ENCODE data around the gene NAV2.

NAV2 gene

DNA sequence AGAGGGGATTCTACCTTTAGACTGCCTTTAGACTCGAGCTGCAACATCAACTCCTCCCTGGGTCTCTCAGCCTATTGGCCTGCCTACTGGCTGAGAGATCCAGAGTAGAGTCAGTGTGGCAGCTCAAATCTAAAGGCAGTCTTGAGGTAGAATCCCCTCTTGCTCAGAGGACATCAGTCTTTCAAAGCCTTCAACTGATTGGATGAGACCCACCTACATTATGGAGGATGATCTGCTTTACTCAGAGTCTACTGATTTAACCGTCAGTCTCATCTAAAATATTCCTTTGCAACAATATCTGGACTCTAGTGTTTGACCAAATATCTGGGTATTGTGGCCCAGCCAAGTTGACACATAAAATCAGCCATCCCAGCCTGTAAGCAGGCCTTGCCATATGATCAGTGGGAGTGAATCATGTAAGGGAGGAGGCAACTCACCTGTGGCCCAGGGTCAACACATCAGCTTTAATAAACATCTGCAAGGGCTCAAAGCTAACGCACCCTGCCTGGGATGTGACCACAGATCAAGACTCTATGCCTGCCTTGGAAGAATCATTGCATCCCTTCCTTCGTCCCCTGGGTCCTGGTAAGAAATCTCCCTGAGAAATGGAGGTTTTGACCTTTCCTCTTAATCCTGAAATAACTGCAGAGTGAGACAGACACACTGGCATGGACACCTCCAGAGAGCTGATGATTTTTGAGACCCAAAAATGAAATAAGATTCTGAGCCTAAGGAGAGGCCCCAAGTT is 249.6 kb downstream of the NAV2 start:
- no peak for DNase-seq

- DNase-seq, result no peak
Measured at GRCh38 chr11:19962801-19963175, 250.2 kb downstream of the NAV2 start.

DNA sequence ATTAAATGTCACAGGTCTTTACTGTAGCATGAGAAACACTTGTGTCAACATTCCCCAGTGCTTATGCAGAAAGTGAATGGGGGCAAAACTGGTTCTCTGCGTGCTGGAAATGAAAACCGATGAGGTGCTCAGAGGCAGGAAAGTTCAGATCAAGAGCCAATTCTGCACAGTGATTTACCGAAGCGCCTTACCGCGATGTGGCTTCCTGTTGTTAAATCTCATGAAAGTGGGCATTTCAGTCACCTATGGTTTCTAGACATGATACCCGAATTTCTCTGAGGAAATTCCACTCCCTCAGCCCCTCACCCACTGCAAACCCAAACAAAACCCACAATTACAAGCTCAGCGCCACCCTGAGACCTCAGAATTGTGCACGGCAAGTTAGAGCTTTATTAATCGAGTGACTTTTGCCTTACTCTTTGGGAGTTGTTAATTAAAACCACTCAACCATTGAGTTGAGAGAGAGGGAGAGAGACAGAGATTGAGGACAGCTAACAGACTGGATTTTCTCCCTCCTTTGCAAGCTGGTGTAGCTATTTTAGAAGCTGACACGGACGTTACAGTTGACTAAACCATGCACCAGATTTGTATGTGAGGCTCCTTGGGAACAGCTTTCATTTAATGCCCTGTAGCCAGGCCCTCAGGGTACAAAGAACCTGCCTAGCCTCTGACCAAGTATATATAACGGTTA is 251.2 kb downstream of the NAV2 start:
- no peak for DNase-seq

GRCh38 chr11:19966441-19966840 is 253.8 kb downstream of the NAV2 start:
- DNase-seq, result no peak

- DNase-seq, result no peak
Measured at GRCh38 chr11:19966927-19967326, 254.3 kb downstream of the NAV2 start.

DNA sequence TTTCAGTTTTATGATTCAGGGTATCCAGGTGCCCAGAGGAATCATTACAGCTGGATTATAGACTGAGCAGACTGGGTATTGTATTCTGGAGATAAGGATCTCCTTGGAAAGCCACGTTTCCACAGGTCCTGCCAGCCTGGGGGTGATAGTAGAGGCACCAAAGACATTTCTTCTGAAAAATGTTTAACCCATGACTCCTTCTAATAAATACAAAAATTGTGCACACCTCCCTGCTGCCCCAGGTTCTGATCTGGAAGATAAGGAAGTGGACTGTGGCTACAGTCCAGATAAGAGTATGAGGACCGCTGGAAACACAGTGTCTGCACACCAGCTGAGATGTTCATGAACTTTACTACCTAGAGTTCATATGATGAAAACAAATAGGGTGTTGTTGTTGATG is 255.2 kb downstream of the NAV2 start:
- DNase-seq, result no peak

- no peak for DNase-seq
Measured at GRCh38 chr11:19968860-19969259, 256.2 kb downstream of the NAV2 start.

DNA sequence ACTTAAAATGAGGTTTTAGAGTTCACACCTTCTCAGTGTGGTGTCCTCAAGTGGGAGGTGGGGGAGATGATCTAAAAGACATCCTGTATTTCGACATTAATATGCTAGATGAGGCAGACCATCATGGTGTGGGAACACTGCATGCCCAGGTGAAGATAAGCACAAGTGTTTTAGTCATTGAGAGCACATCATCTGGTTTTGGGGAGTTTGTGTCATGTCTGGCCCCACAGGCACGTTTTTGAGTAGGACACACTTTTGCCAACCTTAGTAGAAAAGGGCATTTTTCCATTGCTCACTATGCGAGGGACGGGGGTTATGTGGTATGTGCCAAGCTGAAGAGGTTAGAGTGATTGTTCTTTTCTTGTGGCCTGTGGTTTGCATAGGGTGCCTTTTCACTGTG is 258.3 kb downstream of the NAV2 start:
- no peak for DNase-seq

DNA sequence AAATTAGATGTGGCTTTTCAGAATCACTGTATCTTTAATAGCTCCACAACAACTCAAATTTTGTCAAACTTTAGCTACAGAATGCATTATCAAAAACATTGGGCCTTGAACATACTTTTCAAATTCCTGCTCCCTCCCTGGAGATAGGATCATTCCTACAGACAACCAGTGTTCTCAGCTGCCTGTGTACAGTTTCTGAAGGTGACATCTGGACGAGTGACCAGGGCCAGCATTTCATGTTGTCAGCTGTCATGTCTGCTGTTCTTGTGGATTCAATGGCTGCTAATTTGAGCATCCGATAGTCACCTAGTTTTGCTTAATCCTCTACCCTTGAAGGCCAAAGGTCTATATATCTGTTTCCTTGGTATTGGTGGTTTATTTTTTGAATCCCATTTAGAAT is 259.5 kb downstream of the NAV2 start:
- DNase-seq, result no peak

GRCh38 chr11:19972651-19973050 is 260.0 kb downstream of the NAV2 start:
- DNase-seq, result no peak

DNA sequence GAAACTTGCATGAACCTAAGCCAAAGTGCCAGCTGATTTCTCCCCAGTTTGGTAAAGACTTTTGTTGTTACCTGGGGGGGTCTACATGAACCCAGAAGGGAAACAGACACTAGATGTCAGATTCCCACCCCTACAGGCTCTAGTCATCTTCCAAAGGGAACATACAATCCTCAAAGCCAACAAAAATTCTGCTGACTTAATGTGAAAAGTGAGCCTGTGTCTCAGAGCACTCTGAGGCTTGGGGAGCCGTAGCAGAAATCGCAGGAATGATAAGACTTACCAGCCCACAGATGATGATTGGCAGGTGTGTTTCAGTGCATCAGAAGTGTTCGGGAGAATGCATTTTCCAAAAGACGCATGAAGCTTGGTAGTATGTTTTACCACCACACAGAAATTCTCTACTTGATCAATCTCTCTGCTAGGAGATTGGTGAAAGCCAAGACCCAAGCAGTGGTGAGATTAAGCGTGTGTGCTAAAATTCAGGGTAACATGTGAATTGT is 260.5 kb downstream of the NAV2 start:
- DNase-seq, result no peak

DNA sequence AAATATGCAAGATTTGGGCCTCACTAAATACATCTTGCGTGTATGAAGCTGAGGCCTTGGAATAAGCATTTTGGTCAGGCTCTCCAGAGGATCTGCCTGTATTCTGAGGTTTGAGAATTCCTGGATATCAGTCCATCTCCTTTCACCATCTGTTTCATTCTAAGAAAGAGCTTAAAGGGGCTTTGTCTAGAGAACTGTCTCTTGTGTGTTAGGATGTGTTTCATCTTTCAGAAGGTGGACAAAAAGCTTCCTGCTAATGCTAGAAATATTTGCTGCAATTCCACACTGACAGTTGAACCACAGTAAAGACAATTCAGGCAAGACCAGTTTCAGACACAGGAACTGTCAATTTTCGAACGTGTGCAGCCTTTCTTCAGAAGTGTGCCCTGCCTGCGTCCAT is 262.2 kb downstream of the NAV2 start:
- no peak for DNase-seq

- DNase-seq, result no peak
Measured at GRCh38 chr11:19975414-19975990, 262.9 kb downstream of the NAV2 start.

GRCh38 chr11:19976281-19976941 is 263.8 kb downstream of the NAV2 start:
- DNase-seq, result no peak

DNA sequence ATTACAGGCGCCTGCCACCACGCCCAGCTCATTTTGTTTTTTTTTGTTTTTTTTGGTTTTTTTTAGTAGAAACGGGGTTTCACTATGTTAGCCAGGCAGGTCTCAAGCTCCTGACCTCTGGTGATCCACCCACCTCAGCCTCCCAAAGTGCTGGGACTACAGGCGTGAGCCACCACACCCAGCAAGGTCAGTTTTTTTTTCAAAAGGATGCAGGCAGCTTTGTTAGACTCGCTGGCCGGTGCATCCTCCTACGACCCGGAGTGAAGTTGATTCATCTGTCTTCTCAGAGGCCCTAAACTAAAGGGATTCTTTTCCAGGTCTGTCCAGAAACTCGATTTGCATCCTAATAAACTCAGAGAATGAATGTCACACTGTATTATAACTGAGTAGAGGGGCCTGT is 265.3 kb downstream of the NAV2 start:
- no peak for DNase-seq

DNA sequence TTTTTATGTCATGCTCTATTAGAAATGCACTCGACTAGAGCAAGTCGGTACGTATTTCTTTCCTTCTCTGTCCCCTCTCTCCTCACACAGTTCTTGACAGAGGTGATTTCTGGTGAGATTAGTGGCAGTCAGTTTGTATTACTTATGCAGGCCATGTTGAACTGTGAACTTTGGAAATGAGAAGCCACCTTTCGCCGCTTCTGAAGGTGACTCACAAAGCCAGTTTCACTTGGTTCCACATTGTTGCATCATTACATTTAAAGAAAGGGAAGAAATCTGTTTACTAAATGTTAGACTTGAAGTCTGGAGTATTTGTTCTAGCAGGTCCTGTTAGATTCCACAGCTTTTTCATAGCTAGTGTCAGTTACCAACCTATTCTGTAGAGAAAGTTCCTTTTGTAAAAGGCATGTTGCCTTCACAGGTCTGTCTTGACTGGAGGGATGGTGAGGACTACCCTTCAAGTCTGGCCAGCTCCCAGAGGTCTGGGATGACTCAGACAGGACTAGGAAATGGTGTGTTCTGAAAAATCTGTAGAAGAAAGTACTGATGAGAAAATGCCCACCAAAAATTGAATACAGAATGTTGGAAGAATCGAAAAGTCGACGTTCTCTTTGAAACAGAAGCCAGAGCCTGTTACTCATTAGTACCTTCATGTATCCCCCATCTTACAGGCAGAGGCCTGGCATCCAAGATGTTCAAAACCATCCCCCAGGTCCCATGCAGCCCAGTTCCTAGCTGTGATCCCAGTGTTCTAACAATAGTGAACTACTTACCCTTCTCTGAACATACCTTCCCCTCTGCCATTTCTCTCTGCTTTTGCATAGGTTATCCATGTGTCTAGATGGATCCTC is 266.3 kb downstream of the NAV2 start:
- DNase-seq, result no peak

GRCh38 chr11:19979519-19979845 is 266.8 kb downstream of the NAV2 start:
- no peak for DNase-seq

DNA sequence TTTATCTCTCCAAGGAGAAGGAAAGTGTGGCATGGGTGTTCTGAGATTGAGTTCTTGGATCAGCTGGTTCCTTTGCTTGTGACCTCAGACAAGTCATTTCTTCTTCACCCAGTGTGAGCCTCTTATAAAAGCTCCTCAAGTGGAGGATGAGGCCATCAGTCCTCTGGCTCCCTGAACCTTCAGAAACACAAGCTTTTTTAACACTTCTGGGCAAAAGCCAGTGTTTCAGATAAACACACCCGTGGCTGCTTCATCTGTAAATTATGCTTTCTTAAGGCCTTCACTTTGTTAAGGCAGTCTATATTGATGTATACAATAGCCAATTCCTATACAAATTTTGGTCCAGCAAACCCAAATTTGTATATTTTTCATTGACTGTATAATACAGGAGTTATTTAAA is 267.8 kb downstream of the NAV2 start:
- no peak for DNase-seq

DNA sequence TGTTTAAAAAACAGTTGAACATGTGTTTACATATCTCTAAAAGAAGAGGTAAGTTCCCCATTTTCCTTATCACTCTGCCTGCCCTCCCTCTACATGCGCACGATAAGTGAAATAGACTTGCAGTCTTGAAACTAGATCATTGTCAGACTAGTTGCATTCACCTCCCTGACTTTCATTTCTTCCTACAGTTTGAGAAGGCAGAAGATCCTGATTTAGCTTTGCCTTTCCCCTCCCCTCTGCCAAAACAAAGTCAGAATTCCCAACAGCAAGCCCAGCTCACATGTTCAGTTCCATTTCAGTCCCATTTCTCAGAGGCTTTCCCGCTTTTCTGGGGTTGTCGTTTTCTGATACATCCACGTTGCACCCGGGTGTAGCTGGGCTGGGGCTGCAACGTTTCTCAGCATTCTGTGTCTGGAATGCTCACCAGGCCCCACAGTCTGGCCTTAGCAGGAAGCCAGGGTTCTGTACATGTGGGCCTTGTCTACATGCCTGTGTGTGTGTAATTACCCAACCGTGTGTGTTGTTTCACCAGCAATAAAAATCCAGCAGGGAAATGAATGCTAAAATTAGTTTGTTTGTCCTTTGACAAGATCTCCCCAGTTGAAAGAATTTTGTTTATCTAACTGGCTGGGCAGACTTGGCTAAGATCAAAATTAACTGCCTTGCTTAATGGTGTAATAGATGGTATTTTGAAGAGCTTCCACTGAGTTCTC is 268.5 kb downstream of the NAV2 start:
- DNase-seq, result no peak

- DNase-seq, result no peak
Measured at GRCh38 chr11:19982774-19983495, 270.3 kb downstream of the NAV2 start.

DNA sequence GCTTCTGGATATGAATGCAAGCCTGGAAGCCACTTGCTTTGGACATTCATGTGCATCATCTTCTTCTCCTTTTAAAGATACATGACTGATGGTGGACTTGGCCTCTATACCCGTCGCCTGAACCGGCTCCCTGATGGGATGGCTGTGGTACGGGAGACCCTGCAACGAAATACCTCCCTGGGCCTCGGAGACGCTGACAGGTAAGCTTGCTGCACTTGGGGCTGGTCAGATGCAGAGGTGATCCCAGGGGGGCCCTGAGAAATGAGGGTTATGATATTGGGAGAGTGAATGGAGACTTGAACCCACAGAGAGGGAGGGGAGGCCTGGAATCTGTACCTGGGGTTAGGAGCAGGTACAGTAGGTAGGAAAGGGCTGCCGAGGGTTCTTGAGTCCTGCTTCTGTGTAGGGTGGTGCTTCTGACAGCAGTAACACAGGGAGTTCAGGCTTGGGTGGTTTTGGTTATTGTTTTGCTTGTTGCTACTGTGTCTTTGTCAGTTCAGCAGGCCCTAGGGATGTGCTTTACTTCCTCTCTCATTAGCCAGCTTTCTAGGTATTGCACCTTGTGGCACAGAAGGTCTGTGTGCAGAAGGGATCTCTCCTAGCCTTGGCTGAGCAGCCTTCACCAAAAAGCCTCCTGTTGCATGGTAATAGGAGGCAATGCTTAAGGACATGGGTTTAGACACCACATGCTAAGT is 271.6 kb downstream of the NAV2 start:
- no peak for DNase-seq
